Right lobe of liver (tissue), 4 donors: ENCODE results near the gene CLASRP.

Experiments used
- CTCF ChIP-seq, 4 donors: fragments of 200-600 bp in 3 of 4; fragments of 450-650 bp in 1 of 4; IDR thresholded peaks; one replicate each; pipeline versions ENCODE4 v1.5.1 to v1.8.0; 2016 to 2022; ENCODE audit warnings: antibody characterized with exemption in 4 of 4, mild to moderate bottlenecking in 2 of 4
- POLR2A ChIP-seq: fragments of 450-650 bp; IDR thresholded peaks from one replicate; pipeline ENCODE4 v1.6.1; 2017; ENCODE audit warnings: antibody characterized with exemption, mild to moderate bottlenecking
- donor health status: DM: no; HTN: no; CAD: no.
- donor health status: DM: no; HTN: no; CAD: no.
- donor health status: DM: no; HTN: yes; CAD: no.

GRCh38 chr19:45027371-45027770 is 11.5 kb upstream of the CLASRP start:
- TF ChIP-seq POLR2A (no peak), CTCF (IDR thresholded peaks at IDR 0.05) (no peak)
